Peyer's patch (tissue), 4 donors: ENCODE data around the gene EPHA7.

Experiments used
- CTCF ChIP-seq, 6 experiments: fragments of 450-650 bp in 4 of 6; fragments of 200-600 bp in 2 of 6; sonication (generic) in 1 of 6; IDR thresholded peaks; one replicate each; pipeline ENCODE4 v1.5.1; 2017 to 2019; ENCODE audit warnings: antibody characterized with exemption in 6 of 6, mild to moderate bottlenecking in 3 of 6, moderate library complexity in 1 of 6
- POLR2A ChIP-seq, 2 donors: fragments of 450-650 bp; IDR thresholded peaks; one replicate each; pipeline ENCODE4 v1.5.1; 2017; ENCODE audit warnings: antibody characterized with exemption in 2 of 2, mild to moderate bottlenecking in 2 of 2, moderate library complexity in 2 of 2

DNA sequence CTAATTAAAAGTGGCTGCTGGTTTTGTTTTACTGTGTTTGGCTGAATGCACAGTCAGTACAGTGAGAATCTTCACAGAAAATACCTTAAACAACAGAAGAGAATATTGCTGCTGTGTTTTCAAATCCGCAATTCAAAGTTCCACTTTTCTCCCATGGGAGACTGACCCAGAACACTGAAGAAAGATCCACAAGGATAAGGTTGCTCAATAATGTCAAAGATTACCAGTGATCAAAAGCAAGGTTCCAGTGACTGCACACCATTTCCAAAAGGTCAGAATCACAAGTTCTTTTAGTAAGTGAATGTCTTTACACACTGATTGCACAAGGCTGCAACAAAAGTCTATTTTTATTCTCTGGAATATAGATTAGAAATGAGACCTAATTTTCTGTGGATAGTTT is 82.3 kb downstream of the EPHA7 start:
- no peak for TF ChIP-seq POLR2A (IDR thresholded peaks at IDR 0.05)
- TF ChIP-seq CTCF (IDR thresholded peaks at IDR 0.05) = no peak
